GM21447 (cell line): ENCODE results near the gene PGLYRP2.

Experiments used
- ATAC-seq: cut with Tn5 transposase; IDR thresholded peaks from one replicate; pipeline ENCODE4 v1.9.1; 2021; ENCODE audit not compliant: unreplicated experiment

PGLYRP2 gene

DNA sequence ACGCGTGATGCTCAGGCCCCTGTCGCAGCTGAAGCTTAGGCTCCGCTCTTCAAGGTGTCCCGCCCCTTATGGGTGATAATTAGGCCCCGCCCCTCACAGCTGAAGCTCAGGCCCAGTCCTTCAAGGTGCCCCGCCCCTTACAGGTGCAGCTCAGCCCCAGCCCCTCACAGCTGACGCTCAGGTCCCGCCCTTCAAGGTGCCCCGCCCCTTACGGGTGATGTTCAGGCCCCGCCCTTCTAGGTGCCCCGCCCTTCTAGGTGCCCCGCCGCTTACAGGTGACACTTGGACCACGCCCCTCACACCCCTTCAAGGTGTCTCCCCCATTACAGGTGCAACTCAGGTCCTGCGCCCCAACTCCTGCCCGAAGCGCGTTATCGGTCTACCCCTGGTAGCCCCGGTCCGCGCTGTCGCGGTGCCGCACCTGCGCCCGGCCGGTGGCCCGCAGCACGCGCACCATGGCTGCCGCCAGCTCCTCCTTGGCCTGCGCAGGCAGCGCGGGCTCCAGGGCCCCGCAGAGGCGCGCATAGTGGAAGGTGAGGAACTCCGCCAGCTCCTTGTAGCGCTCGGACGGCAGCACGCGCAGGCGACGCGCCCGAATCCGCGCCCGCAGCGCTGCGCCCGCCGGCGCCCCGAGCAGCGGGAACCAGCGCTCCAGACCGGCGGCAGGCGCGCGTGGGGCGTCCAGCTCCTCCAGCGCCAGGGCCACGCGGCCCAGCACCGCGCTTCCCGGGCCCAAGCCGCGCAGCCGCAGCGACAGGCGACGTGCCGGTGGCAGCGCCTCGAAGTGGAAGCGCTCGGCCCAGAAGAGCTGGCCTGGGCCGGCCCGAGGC lies 22.2 kb downstream of the PGLYRP2 start:
- ATAC-seq = no peak

DNA sequence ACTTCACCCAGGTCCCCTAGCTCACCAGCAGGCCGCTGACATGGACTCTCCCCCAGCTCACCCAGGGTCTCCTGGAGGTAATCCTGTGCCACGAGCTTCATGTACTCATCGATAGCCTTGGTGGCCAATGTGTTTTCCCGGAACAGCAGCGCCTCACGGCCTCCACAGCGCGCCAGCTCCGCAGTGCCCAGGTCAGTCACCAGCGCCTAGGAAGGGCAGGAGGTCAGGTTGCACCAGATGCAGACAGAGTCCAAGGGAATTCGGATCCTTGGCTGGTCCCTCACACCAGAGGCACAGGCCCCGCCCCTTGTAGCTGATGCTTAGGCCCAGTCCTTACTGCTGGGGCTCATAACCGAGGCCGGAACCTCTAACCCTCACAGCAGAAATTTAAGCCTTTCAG lies 22.9 kb downstream of the PGLYRP2 start:
- ATAC-seq = no peak

DNA sequence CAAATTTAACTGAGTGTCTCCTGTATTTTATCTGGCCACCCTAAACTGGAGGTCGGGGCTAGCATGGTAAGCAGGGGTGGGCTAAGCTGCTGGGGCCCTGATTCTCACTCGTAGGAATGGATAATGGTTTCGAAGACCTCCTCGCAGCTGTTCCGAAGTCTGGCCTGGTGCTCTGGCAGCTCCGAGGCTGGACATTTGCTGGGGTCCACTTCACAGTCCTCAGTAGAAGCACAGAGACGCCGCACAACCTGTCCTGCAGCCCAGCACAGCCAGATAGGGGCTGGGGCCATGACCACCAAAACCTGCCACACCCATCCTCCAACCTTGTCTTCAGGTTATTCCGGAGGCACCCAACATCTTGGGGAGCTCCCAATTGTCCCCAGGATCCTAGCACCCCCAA lies 23.3 kb downstream of the PGLYRP2 start:
- no peak for ATAC-seq

DNA sequence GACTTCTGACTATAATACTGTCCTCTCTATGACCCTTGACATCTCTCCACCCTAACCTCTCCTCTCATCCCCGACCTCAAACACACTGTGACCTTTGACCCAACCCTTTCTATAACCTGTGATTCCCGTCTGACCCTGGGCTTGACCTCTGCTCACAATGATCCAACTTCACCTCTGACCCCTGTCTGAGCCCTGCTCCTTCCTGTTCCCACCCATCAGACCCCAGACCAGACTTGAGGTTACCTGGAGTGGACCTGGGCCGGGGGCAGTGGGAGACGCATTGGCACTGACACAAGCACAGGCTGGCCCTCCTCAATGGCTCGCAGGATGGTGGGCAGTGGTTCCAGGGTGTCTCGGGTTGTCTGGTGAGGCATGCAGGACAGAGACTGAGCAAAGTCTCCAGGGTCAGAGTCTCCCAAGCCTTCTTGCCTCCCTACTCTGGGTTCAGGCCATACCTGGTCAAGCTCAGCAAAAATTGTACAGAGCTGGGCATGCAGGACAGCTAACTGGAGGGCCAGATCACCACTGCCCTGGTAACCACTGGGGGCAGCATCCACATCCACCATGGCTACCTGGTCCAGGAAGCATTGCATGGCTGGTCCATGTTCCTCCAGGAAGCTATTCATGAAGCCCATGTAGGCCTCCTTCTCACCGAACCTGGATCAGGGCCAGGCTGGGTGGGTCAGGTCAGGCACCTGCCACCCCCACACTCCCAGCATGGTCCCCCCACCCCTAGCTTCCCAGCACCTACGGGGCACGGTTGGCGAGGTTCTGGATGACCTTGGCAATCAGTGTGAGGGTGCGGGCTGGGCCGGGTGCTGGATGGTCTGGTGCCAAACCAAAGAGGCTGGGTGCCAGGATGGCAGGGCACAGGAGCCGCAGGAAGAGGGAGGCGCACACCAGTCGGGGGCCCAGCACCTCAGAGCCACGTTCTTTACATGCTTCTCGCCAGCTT lies 25.1 kb downstream of the PGLYRP2 start:
- ATAC-seq = no peak

GRCh38 chr19:15453091-15453578 lies 26.2 kb downstream of the PGLYRP2 start:
- no peak for ATAC-seq

- ATAC-seq = no peak
Measured at GRCh38 chr19:15452111-15453047, 26.9 kb downstream of the PGLYRP2 start.

GRCh38 chr19:15450528-15450890 lies 28.8 kb downstream of the PGLYRP2 start:
- no peak for ATAC-seq

- no peak for ATAC-seq
Measured at GRCh38 chr19:15449620-15450527, 29.4 kb downstream of the PGLYRP2 start, which contains the start of gene WIZ. Gene WIZ (minus strand): TSS chr19:15449956. CDS start chr19:15448307, 1,649 bp downstream.

DNA sequence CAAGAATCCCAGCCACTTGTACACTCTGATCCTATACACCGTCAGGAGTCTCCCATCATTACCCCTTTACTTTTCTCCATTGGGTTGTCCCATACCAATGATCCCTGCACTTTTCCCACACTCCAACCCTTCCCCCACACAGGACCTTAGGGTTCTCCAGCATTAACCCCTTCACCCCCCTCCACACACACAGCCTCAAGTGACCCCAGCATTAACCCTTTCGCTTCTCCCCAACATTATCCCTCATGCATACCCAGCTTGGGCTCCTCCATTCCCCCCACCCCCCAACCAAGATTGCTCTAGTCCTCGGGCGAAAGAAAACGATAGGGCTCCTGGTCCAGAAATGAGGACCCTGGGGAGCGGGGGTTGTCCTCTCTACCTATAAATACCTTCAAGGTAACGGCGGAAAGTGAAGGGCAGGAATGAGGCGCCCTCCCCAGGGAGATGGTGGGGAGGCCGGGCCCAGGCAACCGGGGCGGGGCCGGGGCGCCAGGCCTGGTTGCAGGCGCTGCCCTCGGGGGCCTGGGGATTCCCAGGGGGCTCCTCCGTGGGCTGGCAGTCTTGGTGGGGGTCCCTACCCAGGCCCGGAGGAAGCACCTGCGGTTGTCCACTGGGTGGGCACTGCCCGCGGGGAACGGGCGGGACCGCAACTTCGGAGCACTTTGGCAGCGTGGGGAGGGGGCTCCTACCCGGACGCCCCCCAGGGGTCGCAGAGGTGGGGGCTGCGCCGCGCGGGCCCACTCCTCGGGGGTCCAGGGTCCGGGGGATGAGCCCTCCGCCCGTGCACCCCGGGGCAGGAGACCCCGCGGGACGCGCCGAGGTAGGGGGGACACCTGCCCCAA lies 30.3 kb downstream of the PGLYRP2 start:
- ATAC-seq = no peak

GRCh38 chr19:15448044-15448777 lies 31.1 kb downstream of the PGLYRP2 start:
- ATAC-seq = no peak

DNA sequence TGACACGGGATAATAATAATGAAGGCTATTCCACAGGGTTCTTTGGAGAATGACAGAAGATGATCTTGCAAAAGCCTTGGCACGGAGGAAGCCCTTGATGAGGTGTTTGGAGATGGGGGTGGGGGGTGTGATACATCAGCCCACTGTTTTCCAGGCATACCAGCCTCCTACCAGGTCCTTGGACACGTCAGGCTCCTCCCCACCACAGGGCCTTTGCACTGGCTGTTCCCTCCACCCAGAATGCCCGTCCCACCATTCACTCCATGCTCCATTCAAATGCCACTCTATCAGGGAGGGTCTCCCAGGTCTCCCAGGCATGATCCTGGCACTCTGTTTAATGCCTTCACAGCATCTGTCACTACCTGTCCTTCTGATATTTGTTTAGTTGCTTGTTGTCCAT lies 32.2 kb downstream of the PGLYRP2 start:
- ATAC-seq = no peak

- ATAC-seq = no peak
Measured at GRCh38 chr19:15445807-15446376, 33.4 kb downstream of the PGLYRP2 start.

GRCh38 chr19:15445227-15445605 lies 34.1 kb downstream of the PGLYRP2 start:
- ATAC-seq = no peak

DNA sequence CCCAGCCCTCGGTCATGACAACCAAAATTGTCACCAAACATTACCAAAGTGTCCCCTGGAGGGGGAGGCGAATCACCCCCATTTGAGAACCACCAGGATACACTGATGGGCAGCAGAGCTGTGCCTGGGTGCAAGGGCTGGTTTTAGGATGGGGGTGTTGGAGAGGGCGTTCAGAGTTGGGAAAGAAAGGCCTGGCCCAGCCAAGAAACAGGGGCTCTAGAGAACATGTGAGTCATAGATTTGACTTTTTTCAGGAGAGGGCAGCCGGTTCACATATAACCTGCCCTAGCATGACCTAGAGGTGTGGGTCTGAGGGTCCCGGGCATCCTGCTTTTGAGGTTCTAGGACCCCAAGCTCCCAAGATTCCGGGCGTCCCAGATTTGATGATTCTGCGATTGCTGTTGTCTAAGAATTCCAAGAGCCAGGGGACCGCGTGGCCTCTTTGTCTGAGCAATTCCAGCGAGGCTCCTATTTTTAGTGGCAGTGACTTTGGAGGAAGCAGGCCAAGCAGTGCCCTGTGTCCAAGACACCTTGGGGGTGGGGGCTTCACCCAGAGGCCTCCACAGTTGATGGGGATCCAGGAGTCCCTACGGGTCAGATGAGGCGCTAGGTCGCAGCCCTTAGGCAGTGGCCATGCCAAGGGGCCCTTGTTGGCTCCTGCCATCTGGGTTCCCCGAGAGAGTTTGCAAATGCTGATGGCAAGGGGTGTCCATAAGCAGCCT lies 34.6 kb downstream of the PGLYRP2 start:
- no peak for ATAC-seq

DNA sequence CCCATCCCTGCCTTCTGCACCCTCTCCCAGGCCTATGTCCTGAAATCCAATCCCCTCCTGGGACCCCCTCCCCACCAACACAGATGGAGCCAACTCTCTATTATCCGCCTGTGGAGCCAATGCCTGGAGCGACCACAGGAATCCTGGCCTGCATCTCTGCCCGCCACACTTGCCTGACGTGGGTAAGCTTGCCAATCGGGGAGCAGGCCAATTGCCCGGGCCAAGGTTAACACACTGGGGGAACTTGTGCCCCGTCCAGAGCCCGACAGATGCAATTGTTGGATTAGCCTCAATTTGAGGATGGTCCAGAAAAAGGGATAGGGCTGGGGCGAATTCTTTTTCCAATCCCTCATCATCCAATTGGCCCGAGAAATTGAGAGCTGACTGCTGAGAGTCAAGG lies 35.5 kb downstream of the PGLYRP2 start:
- no peak for ATAC-seq

DNA sequence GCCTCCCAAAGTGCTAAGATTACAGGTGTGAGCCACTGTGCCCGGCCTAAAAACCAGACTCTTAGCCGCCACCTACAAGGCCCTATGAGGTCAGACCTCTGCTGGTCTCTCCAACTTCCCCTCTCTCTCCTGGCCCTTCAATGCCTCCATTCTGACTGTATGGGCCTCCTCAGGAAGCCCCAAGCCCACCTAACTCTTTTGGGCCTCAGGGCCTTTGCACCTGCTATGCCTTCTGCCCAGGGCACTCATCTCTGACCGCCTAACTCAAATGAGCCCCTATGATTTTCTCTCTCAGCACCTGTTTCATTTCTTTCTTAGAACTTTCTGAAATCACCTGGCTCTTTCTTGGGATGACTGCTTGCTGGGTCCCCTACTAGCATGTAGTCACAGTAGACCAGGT lies 36.0 kb downstream of the PGLYRP2 start:
- ATAC-seq = no peak
